H1 (cell line): ENCODE data around the gene PGAM1. TPM values are rescaled to one million over a fixed set of nuclear protein-coding genes. Genes with fewer than 3 reads are reported as not detected.

ENCODE experiments used
- CTCF ChIA-PET: fragments of 300-600 bp; sonication (Branson Sonifier 250); formaldehyde crosslinking; loops from one replicate; lab custom pipeline; 2021; ENCODE audit not compliant: partially characterized antibody; lab: Charles Lee
- POLR2A ChIA-PET: fragments of 300-600 bp; sonication (Branson Sonifier 250); formaldehyde crosslinking; loops from one replicate; lab custom pipeline; 2021; ENCODE audit warnings: inconsistent platforms; ENCODE audit not compliant: partially characterized antibody; lab: Charles Lee
- DNase-seq, 2 experiments: peaks; one replicate each; pipeline versions ENCODE4 v3.0.0 to v3.0.0-alpha.2; 2010 to 2022; ENCODE audit warnings: low spot score in 2 of 2, low read depth in 1 of 2, mixed read lengths in 1 of 2
- FAIRE-seq: peaks from 2 replicates; lab custom pipeline; 2011; peaks lifted over from hg19 to GRCh38; lab: Jason Lieb, UNC
- H2AFZ ChIP-seq: 2 replicates; pipeline ENCODE4 v1.8.1; 2012; ENCODE audit warnings: low read length, inconsistent platforms
- H2AK5ac ChIP-seq: 2 replicates; pipeline ENCODE4 v1.6.1; 2013; ENCODE audit warnings: low read depth, low read length
- H2BK120ac ChIP-seq: replicated peaks from 2 replicates; pipeline ENCODE3; 2013; ENCODE audit warnings: low read depth, low read length, inconsistent platforms
- H2BK12ac ChIP-seq: 2 replicates; pipeline ENCODE4 v1.6.1; 2013; ENCODE audit warnings: low read depth, low read length
- H2BK15ac ChIP-seq: 2 replicates; pipeline ENCODE4 v1.6.1; 2013; ENCODE audit warnings: low read length
- H2BK20ac ChIP-seq: 2 replicates; pipeline ENCODE4 v1.6.1; 2013; ENCODE audit warnings: low read length
- H2BK5ac ChIP-seq: 2 replicates; pipeline ENCODE4 v1.6.1; 2013; ENCODE audit warnings: low read depth, low read length
- H3K14ac ChIP-seq: 2 replicates; pipeline ENCODE4 v1.6.1; 2013; ENCODE audit warnings: inconsistent platforms; ENCODE audit not compliant: insufficient read length
- H3K18ac ChIP-seq: 2 replicates; pipeline ENCODE4 v1.6.1; 2013; ENCODE audit warnings: low read length; ENCODE audit errors: extremely low read depth
- H3K23ac ChIP-seq: 2 replicates; pipeline ENCODE4 v1.6.1; 2013; ENCODE audit warnings: inconsistent platforms; ENCODE audit not compliant: insufficient read length
- H3K23me2 ChIP-seq: 2 replicates; pipeline ENCODE4 v1.6.1; 2013; ENCODE audit warnings: low read depth, low read length
- H3K27ac ChIP-seq: 2 replicates; pipeline ENCODE4 v1.6.1; 2011; ENCODE audit warnings: low read depth, low read length, inconsistent platforms
- H3K27me3 ChIP-seq, 4 experiments: replicated peaks in 1 of 4; 1 replicate in 1 of 4; 2 replicates in 3 of 4; pipeline versions ENCODE4 v1.6.1 to v1.8.1; 2011 to 2013; ENCODE audit warnings: low read length in 3 of 4, mild to moderate bottlenecking in 3 of 4, inconsistent platforms in 2 of 4, mixed read lengths in 2 of 4, moderate library complexity in 1 of 4; ENCODE audit not compliant: control insufficient read depth in 3 of 4, insufficient read depth in 3 of 4; ENCODE audit errors: extremely low read depth in 1 of 4
- H3K36me3 ChIP-seq, 4 experiments: 2 replicates each; pipeline versions ENCODE4 v1.6.1 to v1.8.1; 2011 to 2013; ENCODE audit warnings: mild to moderate bottlenecking in 4 of 4, low read length in 3 of 4, moderate library complexity in 2 of 4, control low read depth in 1 of 4, inconsistent platforms in 1 of 4; ENCODE audit not compliant: insufficient read depth in 4 of 4, control insufficient read depth in 2 of 4
- H3K4ac ChIP-seq: replicated peaks from 2 replicates; pipeline ENCODE3; 2013; ENCODE audit warnings: low read length, low read depth, mixed read lengths, inconsistent platforms; ENCODE audit not compliant: insufficient read length
- H3K4me1 ChIP-seq, 4 experiments: replicated peaks in 1 of 4; 1 replicate in 1 of 4; 2 replicates in 3 of 4; pipeline versions ENCODE4 v1.6.1 to v1.8.1; 2011 to 2013; ENCODE audit warnings: low read length in 3 of 4, inconsistent platforms in 2 of 4, mixed read lengths in 1 of 4; ENCODE audit not compliant: insufficient read depth in 4 of 4, control insufficient read depth in 3 of 4
- H3K4me2 ChIP-seq, 2 experiments: 2 replicates each; pipeline versions ENCODE4 v1.6.1 to v1.8.1; 2011 to 2013; ENCODE audit warnings: low read depth in 2 of 2, low read length in 2 of 2, control low read depth in 1 of 2, inconsistent platforms in 1 of 2, mild to moderate bottlenecking in 1 of 2; ENCODE audit not compliant: insufficient read depth in 1 of 2
- H3K4me3 ChIP-seq, 4 experiments: fragments of 200-600, 300-600 bp in 1 of 4; sonication (generic), shearing (Covaris generic), sonication (Bioruptor Twin) in 1 of 4; 2 replicates each; pipeline versions ENCODE4 v1.5.1 to v1.8.1; 2011 to 2016; ENCODE audit warnings: low read length in 4 of 4, low read depth in 3 of 4, control low read depth in 2 of 4, inconsistent platforms in 2 of 4, mild to moderate bottlenecking in 2 of 4, mixed read lengths in 1 of 4, moderate library complexity in 1 of 4; ENCODE audit not compliant: insufficient read depth in 2 of 4; ENCODE audit errors: extremely low read depth in 1 of 4
- H3K56ac ChIP-seq: replicated peaks from 2 replicates; pipeline ENCODE3; 2013; ENCODE audit warnings: low read depth, mild to moderate bottlenecking, mixed read lengths, low read length, inconsistent platforms; ENCODE audit not compliant: insufficient read length
- H3K79me1 ChIP-seq: 2 replicates; pipeline ENCODE4 v1.6.1; 2013; ENCODE audit warnings: low read depth, low read length, control low read depth
- H3K79me2 ChIP-seq, 2 experiments: 2 replicates each; pipeline versions ENCODE4 v1.6.1 to v1.8.1; 2012 to 2013; ENCODE audit warnings: low read length in 2 of 2, mild to moderate bottlenecking in 2 of 2, inconsistent platforms in 1 of 2; ENCODE audit not compliant: insufficient read depth in 2 of 2, control insufficient read depth in 1 of 2
- H3K9ac ChIP-seq, 4 experiments: replicated peaks in 1 of 4; 1 replicate in 1 of 4; 2 replicates in 3 of 4; pipeline versions ENCODE4 v1.6.1 to v1.8.1; 2011 to 2013; ENCODE audit warnings: low read depth in 3 of 4, low read length in 3 of 4, control low read depth in 2 of 4, mild to moderate bottlenecking in 2 of 4, moderate library complexity in 2 of 4, inconsistent platforms in 1 of 4; ENCODE audit errors: extremely low read depth in 1 of 4
- H3K9me3 ChIP-seq, 2 experiments: 2 replicates each; pipeline versions ENCODE4 v1.6.1 to v1.8.1; 2012 to 2013; ENCODE audit warnings: mild to moderate bottlenecking in 2 of 2, moderate library complexity in 2 of 2, control low read depth in 1 of 2, inconsistent platforms in 1 of 2, low read depth in 1 of 2, low read length in 1 of 2, mixed read lengths in 1 of 2; ENCODE audit not compliant: insufficient read depth in 2 of 2
- H4K20me1 ChIP-seq, 2 experiments: replicated peaks in 1 of 2; 2 replicates each; pipeline versions ENCODE3 to v1.8.1; 2011 to 2013; ENCODE audit warnings: inconsistent platforms in 2 of 2, low read length in 2 of 2, mild to moderate bottlenecking in 1 of 2; ENCODE audit not compliant: insufficient read depth in 2 of 2, control insufficient read depth in 1 of 2
- H4K5ac ChIP-seq: 2 replicates; pipeline ENCODE4 v1.6.1; 2013; ENCODE audit warnings: low read length, low read depth, mixed read lengths, inconsistent platforms; ENCODE audit not compliant: insufficient read length
- H4K8ac ChIP-seq: 2 replicates; pipeline ENCODE4 v1.8.0; 2013; ENCODE audit warnings: mild to moderate bottlenecking, moderate library complexity, low read length, inconsistent platforms; ENCODE audit not compliant: insufficient read depth; ENCODE audit errors: extremely low read depth
- H4K91ac ChIP-seq: replicated peaks from 2 replicates; pipeline ENCODE3; 2013; ENCODE audit warnings: low read length, mixed read lengths, inconsistent platforms; ENCODE audit not compliant: insufficient read length
- EZH2 ChIP-seq: fragments of 200-600 bp; sonication (generic); IDR thresholded peaks from 2 replicates; pipeline ENCODE4 v1.7.1; 2012; ENCODE audit warnings: low read depth, mild to moderate bottlenecking, moderate library complexity, low read length, inconsistent platforms; ENCODE audit not compliant: severe bottlenecking
- MAFK ChIP-seq: IDR thresholded peaks from 2 replicates; pipeline ENCODE4 v1.6.1; 2012; ENCODE audit warnings: low read depth, mild to moderate bottlenecking, improper control_type of control experiment, low read length
- MAX ChIP-seq: IDR thresholded peaks from 2 replicates; pipeline ENCODE4 v1.6.1; 2012; ENCODE audit warnings: inconsistent platforms
- POLR2AphosphoS5 ChIP-seq: IDR thresholded peaks from 2 replicates; pipeline ENCODE4 v1.6.1; 2011; ENCODE audit warnings: low read depth, low read length
- POU5F1 ChIP-seq: IDR thresholded peaks from 2 replicates; pipeline ENCODE4 v1.6.1; 2011; ENCODE audit warnings: low read depth, mild to moderate bottlenecking, low read length, moderate library complexity
- WGBS, 2 experiments: shearing (Covaris generic) in 1 of 2; methylation state at CpG; one replicate each; pipeline versions ENCODE4 v1.1.6 to v1.1.7; 2013 to 2015; ENCODE audit warnings: low lambda C conversion rate in 2 of 2, mixed read lengths in 2 of 2, inconsistent platforms in 1 of 2, low coverage in 1 of 2, missing lambda C conversion rate in 1 of 2; ENCODE audit not compliant: insufficient replicate concordance in 2 of 2, insufficient coverage in 1 of 2, insufficient read length in 1 of 2; ENCODE audit errors: extremely low coverage in 1 of 2, missing lambda C conversion rate in 1 of 2; 5-methylcytosine and 5-hydroxymethylcytosine counted together
- polyA plus RNA-seq, 7 experiments: library from polyadenylated mRNA; depleted of rRNA in 3 of 7; stranded (reverse) in 5 of 7; unstranded in 2 of 7; fragments of >200 nt in 5 of 7; fragments of 200-250 nt in 2 of 7; gene quantifications; 1 replicate in 5 of 7; 2 replicates in 1 of 7; 4 replicates in 1 of 7; pipeline versions ENCODE4 v1.2.1 to v1.2.3, GENCODE V29; 2011 to 2013; ENCODE audit warnings: missing spikeins in 2 of 7, mixed read lengths in 2 of 7
- total RNA-seq: library from RNA; stranded (reverse); fragmentation: NEBNext Ultra II Directional; extraction: Animal tissue kit (Norgen Biotek cat#: 25700); gene quantifications from 2 replicates; pipeline ENCODE4 v1.2.1, GENCODE V29; 2021

PGAM1 gene
- total and polyA plus RNA-seq, 2 of the 8 experiments (the other 6 are each of a cell fraction or from before 2014, with no cell fraction given), result 791 to 799 TPM

GRCh38 chr10:97459111-97459510 lies 33.1 kb downstream of the PGAM1 start:
- no peak overlapping the region for H2BK20ac ChIP-seq
- H2BK120ac ChIP-seq, result no peak overlapping the region
- DNase-seq (no peak), FAIRE-seq (no peak)
- peaks cover 0 to 2% of the 10 kb centered on the region in 2 experiments; a peak in 1 of 4 replicates for H3K9me3 ChIP-seq
- H2AFZ ChIP-seq, result no peak overlapping the region
- H3K4me2 ChIP-seq, result no peak overlapping the region
- POLR2A ChIA-PET, result interaction anchor here (1.3 to 13.1 kb wide), 5 partner anchors 6 to 94 kb away, joined by 3 to 105 read pairs (median 12); no protein-coding TSS in a partner anchor
- no peaks in the 10 kb centered on the region; the same call in 1 of the 2 replicates for H3K79me1 ChIP-seq
- no peak overlapping the region for H2BK12ac ChIP-seq
- H3K4ac ChIP-seq, result no peak overlapping the region
- no peak overlapping the region for H2BK5ac ChIP-seq
- H3K14ac ChIP-seq, result no peak overlapping the region
- peaks cover 0 to 9% of the 10 kb centered on the region in 2 experiments for H4K20me1 ChIP-seq
- 90% methylated on average over 7 of the region's 7 CpGs; no CpG with 5 or more reads in 1 of the 2 experiments for WGBS, 2 experiments
- no peak for TF ChIP-seq POU5F1
- peak; percentile 52; the same call in 1 of the 2 replicates for TF ChIP-seq POLR2AphosphoS5
- no peak for TF ChIP-seq EZH2
- TF ChIP-seq MAFK, result no peak
- no peak for TF ChIP-seq MAX
- no peaks in the 10 kb centered on the region for H3K27me3 ChIP-seq
- no peak overlapping the region for H3K23ac ChIP-seq
- H3K4me1 ChIP-seq, result no peaks in the 10 kb centered on the region
- H2BK15ac ChIP-seq, result no peak overlapping the region
- no peaks in the 10 kb centered on the region for H3K79me2 ChIP-seq
- H3K4me3 ChIP-seq, result no peak overlapping the region
- H3K27ac ChIP-seq, result no peak overlapping the region
- H4K8ac ChIP-seq, result no peak overlapping the region
- CTCF ChIA-PET, result interaction anchor here (1.1 to 1.2 kb wide), 3 partner anchors 23 to 113 kb away, joined by 4 read pairs; no protein-coding TSS in a partner anchor
- no peak overlapping the region for H2AK5ac ChIP-seq
- H3K9ac ChIP-seq, result no peak overlapping the region
- H3K23me2 ChIP-seq, result no peaks in the 10 kb centered on the region
- no peak overlapping the region for H4K91ac ChIP-seq
- no peak overlapping the region for H3K56ac ChIP-seq
- H3K36me3 ChIP-seq, result peaks cover 40 to 93% (median 77%) of the 10 kb centered on the region in 4 experiments
- no peak overlapping the region for H4K5ac ChIP-seq
- H3K18ac ChIP-seq, result no peak overlapping the region
